HG03064 (cell line): Measurements from ENCODE around the gene ABHD10.

Experiments used
- ATAC-seq: cut with Tn5 transposase; IDR thresholded peaks from one replicate; pipeline ENCODE4 v1.9.1; 2021; ENCODE audit warnings: low read depth; ENCODE audit not compliant: unreplicated experiment

Gene ABHD10

DNA sequence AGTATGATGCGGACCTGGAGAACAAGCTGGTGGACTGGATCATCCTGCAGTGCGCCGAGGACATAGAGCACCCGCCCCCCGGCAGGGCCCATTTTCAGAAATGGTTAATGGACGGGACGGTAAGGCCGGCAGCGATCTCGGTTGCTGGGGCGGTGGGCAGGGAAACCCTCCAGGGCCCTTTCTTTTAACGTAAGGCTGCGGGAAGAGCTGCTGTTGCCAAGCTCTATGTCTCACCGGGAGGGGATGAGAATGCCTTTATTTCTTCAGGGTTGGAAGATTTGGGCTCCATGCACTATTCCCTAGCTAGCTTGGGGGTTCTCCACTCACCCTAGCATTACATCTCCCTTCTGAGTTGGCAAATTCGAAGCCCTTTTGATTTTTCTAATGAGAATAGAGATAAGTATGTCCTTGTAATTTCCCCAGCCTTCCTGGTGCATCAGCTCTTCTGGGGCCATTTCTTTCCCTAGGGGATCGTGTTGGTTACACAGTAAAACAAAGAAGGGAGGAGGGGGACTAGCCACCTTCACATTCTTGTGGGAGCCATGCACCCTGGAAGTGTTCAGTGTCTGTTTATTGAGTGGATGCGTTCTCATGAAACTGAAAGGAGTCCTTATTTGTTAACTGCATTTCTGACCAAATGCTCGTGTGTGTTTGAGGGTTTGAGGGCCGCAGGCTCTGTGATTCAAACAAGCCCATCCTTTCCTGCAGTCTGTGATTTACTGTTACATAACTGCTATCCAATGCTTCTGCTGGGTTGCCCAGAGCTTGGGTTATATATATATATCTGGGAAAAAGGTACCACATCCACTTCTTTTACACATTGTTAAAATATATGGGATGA, 20.9 kb downstream of the ABHD10 start:
- no peak for ATAC-seq

DNA sequence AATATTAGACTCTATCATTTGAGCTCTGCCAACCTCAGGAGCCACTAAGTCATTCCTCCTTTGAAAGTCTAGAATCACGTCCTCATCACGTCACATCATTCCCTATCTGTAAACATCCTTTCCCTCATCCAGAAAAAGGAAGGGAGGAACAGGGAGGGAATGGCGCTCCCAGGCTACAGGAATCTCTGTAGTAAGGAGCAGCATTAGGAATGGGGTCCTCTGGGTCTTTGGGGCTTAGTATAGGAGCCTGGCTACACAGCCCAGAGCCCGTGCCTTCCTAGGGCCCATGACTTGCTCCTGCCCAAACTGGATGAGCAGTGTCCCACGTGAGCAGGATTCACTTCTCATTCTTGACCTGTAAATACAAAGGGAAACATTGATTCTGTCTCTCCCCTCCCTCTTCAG, 21.5 kb downstream of the ABHD10 start:
- ATAC-seq = no peak

DNA sequence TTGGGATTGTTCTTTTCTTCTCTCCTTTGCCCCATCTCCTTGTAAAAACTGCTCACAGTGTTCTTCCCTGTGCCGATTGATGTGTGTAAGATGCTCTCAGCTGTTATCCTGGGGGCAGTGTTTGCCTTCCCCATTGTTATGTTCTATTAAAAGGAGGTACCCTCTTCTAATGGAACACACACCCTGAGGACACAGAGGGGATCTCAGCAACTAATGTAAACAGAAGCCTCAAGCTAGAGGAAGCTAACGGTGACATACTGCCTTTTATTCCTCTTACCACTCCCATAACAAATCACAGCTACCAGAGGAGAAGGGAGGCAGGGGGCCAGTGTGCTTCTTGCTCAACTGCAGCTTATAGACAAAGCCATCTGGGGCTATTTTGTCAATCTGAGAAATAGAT, 22.1 kb downstream of the ABHD10 start:
- no peak for ATAC-seq

DNA sequence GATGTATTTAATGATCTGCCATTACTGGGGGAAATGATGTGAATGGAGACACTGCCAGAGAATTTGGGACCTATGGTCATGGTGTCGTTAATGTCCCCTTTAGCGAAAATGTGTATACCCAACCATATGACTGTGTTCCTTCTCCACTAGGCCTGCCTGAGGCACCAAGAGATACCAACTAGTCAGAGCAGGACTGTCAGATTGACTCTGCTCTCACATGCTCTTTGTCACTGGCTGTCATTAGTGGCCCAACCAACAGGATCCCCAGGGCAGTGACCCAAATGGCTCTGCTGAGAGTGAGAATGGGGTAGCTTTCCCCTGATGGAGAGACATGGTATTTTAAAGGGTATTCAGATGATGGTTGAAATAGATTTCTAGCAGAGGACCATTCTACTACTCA, 22.7 kb downstream of the ABHD10 start:
- no peak for ATAC-seq

DNA sequence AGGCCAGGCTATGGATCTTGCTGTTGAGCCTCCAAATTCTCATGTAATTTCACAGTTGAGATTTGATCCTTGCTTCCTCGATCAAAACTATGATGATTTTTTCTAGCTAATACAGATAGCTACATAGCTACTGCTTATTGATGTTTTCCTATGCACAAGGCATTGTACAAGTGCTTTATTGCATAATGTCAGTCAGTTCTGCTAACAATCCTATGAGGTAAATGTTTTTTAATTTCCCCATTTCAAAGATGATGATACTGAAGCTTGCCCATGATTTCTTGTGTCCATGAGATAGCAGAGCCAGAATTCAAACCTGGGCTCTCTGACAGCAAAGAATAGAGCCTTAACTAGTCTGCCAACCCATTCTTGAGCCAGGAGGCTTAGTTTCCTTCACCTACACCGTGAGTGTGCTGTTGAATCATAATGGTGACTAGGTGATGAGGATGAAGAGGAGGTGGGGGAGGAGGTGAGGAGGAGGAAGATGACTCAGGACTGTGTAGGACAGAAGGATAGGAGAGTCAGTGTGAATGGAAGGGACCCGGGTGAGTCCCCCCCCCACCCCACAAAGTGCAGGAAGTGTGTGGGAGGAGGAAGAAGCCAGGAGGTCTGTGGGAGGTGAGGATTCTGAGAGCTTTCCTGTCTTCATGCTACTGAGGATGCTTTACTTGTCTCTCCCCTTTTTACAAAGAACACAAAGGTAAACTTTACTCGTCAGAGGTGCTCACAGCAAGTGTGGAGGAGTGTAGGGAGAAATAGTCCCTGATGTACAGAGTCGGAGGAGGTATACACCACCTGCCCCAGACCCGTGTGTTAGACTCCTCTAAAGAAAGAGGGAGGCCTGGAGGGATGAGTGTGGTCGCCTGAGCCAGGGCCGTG, 23.5 kb downstream of the ABHD10 start:
- ATAC-seq = no peak

DNA sequence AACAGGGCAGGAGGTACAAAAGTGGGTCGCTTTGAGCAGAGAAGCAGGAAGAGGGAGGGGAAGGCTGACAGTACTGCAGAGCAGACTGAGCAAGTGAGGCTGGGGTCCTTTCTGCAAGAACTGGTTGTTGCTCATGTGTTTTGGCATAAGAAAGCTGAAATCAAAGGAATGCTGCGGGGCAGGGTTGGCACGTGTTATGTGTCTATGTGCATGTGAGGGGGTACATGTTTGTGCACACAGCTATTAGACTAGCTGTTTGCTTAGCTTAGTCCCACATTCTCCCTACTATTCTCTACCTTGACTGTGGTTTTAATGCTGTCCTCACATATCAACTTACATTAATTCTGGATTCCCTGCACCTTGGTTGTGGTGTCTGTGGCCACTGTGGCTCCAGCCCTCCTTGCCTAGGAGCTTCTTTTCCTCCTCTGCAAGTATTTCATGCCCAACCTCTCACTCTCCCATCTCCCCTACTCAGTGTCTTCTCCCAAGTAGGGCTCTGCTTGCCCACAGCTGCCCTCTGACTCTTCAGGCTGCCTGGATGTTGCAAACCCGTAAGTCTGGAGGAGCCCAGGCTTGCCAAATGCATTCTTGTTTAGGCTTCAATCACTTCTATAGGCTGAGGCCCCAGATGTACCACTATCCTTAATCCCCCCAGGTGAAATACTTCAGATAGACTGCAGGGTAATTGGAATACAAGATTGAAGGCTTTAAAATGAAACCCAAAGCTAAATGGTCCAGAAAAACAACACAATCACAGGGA, 24.7 kb downstream of the ABHD10 start:
- ATAC-seq = no peak

DNA sequence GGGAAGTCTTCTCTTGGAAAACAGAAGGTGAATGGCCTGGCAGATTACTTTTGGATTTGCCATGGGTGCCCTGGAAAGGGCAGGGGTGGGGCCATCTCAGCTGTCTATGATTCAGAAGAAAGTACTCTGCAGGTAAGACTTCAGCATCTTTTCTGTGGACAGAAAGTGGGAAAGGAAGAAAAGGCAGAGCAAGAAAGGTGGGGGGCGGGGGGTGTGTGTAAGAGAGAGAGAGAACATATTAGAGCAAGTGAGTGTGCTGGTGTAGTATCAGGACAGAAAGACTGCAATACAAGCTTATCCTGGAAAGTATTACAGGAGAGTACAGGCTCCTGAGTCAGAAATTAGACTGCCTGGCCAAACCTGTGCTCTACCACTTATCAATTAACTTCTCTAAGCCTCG, 25.4 kb downstream of the ABHD10 start:
- no peak for ATAC-seq

DNA sequence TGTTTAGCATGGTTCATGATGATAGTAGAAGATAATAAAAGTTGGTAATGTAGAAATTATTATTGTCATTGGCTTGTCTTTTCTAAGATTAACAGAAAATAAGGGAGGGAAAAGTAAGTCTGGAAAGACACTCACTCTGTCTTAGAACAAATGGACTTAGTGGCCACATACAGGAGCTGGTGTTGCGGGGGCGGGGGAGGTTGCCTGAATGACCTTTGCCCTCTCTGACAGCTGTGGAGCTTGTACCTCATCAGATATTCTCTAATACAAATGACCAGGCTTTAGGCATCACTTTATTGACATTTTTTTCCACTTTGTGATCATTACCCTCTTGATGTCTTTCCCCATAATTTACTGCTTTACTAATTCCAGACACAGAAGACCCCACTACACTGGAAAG, 25.8 kb downstream of the ABHD10 start:
- ATAC-seq = no peak

DNA sequence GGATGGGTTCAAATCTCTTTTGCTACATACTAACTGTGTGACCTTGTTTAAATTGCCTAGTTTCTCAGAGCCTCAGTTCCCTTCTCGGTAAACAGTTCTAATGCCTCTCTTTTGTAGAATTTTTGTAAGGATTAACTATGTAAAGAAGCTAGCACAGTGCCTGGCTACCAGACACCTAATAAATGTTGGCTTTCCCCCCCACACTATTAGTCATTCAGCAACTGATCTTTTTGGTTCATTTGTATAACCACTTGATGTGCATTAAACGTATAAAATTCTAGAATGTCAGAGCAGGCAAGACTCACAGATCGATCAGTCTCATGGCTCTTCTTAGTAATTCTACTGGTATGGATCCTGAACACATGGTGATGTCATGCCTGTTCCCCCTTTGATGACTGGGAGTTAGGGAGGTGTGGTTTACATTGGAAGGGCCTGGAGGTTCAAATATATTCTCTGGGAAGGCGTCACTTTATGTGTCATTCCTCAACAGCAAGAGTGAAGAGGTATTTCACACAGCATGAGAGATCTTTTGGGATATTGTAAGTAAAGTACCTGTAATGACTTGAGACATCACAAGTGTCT, 26.4 kb downstream of the ABHD10 start:
- ATAC-seq = no peak

DNA sequence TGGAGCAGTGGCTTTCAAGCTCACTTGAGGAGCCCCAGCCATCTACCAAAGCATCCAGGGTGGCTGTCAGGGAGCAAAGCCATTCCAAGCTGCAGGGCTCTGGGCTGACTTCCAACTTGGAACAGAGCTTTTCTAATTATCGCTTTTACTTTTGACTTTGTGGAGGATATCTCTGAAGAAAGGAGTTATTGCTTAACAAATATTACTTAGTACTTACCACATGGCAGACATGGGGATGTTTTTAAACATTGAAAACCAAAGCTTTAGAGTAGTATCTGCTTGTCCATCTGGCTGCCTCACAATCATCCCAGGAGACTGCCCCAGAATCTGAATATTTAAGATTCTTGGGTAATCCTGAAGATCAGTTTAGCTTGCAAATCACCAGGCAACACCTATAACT, 28.8 kb downstream of the ABHD10 start:
- no peak for ATAC-seq

DNA sequence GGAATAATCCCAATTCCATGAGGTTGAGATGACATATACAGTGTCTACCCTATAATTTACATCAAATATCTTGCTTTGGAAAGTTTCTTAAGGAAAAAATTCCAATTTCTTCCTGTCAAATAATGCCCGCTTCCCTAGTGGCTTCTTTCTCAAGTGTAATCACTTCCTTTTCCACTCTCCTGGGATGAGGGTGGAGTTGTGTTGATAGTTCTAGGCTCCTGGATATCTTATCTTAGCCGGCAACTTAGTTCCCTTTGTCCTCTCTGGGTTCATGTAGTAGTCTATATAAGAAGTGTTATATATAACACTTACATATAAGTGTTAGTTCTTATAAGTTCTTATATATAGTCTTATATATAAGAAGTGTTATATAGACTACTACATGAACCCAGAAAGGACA, 30.8 kb downstream of the ABHD10 start:
- no peak for ATAC-seq

DNA sequence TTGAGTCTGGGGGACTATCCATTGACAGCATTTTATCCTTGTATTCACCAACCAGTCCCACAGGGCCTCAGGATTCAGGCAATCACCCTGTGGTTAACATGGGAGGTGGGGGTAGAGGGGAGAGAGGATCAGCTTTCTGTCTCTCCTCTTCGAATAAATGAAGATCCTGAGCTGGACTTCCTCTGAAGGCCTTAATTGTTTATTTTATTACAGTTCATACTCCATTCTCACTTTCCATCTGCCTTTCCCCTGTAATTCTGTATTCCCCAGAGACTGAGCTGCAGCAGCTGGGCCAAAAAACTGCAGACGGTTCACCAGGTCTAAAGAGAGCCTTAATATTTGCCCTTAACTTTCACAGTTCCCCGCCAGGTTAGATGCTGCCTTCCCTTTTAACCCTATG, 31.8 kb downstream of the ABHD10 start:
- no peak for ATAC-seq

DNA sequence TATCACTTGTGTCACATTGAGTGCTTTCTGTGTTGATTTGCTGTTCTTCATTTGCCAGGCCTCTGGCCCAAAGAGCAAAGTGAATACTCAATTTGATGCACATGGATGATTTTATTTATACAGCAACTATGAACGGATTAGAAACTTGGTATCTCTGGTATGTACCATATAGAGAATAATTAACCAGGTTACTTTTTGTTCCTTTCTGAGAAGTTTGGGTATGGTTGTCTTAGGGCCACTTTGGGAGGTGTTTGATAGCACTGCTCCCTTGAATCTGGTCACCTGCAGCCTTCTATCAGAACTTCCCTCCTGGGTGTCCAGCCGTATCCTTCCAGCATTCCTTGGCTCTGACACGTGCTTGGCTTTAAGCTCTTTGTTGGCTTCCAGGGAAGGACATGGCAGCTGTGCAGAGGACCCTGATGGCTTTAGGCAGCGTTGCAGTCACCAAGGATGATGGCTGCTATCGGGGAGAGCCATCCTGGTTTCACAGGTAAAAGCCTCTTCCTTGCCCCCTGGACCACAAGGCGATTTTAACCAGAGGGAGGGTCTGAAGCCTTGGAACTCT, 32.6 kb downstream of the ABHD10 start:
- ATAC-seq = no peak

DNA sequence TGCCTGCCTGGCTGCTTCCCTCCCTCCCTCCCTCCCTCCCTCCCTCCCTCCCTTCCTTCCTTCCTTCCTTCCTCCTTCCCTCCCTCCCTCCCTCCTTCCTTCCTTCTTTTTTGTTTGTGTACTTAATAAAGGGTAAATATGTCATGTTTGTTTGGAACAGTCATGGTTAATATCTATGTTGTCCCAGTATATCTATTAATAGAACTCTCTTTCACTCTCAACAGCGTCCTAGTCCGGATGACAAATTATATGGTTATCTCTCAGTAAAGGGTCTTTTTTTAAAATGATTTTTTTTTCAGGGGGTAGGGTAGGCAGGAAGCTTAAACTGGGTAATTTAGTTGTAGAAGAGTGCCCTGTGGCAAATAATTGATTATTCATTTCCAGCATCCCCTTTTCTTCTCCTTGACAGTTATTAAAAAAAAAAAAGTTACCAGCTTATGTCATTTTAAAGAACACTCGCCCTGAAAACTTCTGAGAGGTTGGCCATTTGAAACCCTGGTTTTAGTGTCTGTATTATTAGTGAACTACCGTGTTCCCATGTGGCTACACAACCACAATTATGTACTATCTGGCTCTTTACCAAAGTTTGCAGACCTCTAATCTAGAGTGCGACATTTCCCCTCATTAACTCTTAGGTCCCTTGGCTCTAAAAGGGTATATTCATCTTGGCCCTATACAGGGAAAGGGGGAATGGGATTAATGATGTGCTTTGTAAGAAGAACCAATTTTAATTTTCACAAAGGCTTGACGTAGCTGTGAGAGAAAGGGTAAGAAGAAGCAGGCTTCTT, 33.6 kb downstream of the ABHD10 start:
- ATAC-seq = no peak

DNA sequence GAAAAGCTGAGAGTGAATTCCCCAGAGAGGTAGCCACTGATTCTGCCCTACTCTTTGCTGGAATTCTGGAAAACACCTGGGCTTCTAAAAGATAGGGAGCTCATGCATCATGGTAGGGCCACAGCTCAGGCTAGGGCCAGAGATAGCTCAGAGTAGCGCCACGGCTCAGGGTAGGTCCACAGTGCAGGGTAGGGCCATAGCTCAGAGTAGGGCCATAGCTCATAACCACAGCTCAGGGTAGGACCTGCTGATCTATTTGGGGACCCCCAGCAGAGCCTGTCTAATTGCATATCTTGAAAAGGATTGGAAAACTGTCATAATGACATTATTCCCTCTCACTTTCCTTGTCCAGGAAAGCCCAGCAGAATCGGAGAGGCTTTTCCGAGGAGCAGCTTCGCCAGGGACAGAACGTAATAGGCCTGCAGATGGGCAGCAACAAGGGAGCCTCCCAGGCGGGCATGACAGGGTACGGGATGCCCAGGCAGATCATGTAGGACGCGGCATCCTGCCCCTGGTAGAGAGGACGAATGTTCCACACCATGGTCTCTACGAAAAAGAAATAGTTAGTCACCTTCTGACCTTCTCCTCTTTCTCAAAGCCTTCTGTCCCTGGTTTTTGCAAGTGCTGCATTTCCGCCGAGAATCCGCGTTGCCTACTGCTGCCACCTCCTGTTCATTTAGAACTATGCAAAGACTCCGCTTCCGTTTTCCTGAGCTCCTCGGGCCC, 34.4 kb downstream of the ABHD10 start:
- no peak for ATAC-seq

DNA sequence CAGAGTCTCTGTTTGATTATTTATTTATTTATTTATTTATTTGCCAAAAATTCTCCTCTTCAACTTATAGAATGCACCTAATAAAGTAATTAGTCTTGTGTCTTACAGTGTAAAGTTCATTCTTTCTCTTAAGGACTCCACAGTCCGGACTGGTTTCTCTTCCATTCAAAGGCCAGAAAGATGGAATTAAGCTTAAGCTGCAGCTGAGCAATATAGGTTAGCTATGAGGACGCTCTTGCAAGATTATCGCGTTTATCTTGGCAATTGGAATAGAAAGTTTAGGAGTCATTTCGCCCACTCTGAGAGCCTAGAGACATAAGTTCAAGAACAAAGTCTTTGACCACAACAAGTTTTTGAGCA, 34.9 kb downstream of the ABHD10 start:
- no peak for ATAC-seq

DNA sequence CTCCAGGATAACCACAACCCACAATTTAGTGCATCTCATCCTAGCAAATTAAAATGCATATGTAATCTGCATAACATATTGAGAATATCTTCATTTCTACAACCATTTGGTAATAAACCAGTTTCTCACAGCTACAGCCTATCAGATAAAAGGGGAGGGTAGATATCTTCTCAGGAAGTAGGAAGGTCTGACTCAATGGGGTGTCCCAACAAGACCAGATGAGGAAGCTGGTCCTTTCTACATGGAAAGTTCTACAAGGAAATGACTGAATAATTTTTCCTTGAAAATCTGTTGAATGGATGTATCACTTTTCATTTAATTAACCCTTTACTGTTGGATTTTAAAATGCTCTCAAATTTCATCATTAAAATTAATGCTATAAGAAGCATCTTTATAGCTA, 38.3 kb downstream of the ABHD10 start:
- ATAC-seq = no peak

DNA sequence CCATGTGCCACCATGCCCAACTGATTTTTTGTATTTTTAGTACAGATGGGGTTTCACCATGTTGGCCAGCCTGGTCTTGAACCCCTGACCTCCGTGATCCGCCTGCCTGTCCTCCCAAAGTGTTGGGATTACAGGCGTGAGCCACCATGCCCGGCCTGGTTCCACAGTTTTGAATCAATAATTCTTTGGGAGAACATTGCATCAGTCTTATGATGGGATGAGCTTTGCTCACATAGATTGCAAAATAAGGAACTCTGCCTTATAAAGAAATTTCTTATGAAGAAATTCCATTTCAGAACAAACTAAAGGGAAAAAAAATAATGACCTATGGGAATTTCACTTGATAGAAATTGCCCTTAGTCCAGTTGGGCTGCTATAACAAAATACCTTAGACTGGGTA, 39.9 kb downstream of the ABHD10 start:
- no peak for ATAC-seq

DNA sequence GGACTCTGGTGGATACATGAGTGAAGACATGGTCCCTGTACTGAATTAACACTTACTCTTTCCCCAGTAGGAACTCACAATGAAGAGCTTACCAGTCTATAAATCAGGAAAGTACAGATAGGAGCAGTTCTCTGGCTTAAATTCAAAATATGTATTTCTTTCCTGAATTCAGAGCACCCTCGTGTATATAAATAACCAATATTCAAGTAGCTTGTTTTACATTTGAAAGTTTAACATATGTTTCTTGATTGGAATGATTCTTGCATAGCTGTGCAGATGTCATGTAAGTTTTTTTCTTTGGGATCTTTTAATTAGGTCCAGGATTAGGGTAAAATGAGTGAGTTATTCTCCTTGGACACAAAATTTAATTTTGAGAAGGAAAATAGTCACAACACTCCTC, 40.9 kb downstream of the ABHD10 start:
- ATAC-seq = no peak
